IPS-18c (cell line): ENCODE data around the gene ADCY7.
"Not testable (repeated sequence)": the region's sequence is repeated elsewhere in the genome, so short reads cannot be mapped to it uniquely, and the experiment has no call there.

Source experiments
- H3K4me3 ChIP-seq: 2 replicates; pipeline ENCODE4 v1.7.0; 2013; ENCODE audit warnings: low read depth, mild to moderate bottlenecking, low read length, moderate library complexity; ENCODE audit not compliant: insufficient read depth
- H3K9me3 ChIP-seq: one replicate; pipeline ENCODE4 v1.6.1; 2013; ENCODE audit warnings: mild to moderate bottlenecking, low read length, moderate library complexity; ENCODE audit not compliant: control insufficient read depth, insufficient read depth

The ADCY7 gene

DNA sequence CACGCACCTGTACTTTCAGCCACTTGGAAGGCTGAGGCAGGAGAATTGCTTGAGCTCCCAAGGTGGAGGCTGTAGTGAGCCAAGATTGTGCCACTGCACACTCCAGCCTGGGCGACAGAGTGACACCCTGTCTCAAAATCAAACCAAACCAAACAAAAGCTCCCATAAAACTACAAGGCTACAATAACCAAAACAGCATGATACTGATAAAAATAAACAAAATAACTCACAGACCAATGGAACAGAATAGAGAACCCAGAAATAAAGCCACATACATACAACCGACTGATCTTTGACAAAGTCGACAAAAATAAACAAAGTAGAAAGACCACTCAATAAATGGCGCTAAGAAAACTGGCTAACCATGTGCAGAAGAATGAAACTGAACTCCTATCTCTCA is 65.2 kb downstream of the ADCY7 start:
- Histone ChIP-seq H3K4me3 (no peak overlapping the region), H3K9me3 (no peaks in the 10 kb centered on the region)

- no peaks in the 10 kb centered on the region for H3K9me3 ChIP-seq
These were observed 66.2 kb downstream of the ADCY7 start for GRCh38 chr16:50332599-50332998.

GRCh38 chr16:50334106-50334975 is 68.0 kb downstream of the ADCY7 start:
- H3K4me3 ChIP-seq: no peak overlapping the region
- no peaks in the 10 kb centered on the region for H3K9me3 ChIP-seq

More at GRCh38 chr16:50332599-50332998, 66.2 kb downstream of the ADCY7 start:
- no peak overlapping the region for H3K4me3 ChIP-seq

GRCh38 chr16:50335196-50335958 is 69.0 kb downstream of the ADCY7 start:
- Histone ChIP-seq H3K4me3 (no peak overlapping the region), H3K9me3 (no peaks in the 10 kb centered on the region)

- Histone ChIP-seq H3K4me3 (no peak overlapping the region), H3K9me3 (no peaks in the 10 kb centered on the region)
These were observed 70.5 kb downstream of the ADCY7 start for GRCh38 chr16:50336884-50337283.

DNA sequence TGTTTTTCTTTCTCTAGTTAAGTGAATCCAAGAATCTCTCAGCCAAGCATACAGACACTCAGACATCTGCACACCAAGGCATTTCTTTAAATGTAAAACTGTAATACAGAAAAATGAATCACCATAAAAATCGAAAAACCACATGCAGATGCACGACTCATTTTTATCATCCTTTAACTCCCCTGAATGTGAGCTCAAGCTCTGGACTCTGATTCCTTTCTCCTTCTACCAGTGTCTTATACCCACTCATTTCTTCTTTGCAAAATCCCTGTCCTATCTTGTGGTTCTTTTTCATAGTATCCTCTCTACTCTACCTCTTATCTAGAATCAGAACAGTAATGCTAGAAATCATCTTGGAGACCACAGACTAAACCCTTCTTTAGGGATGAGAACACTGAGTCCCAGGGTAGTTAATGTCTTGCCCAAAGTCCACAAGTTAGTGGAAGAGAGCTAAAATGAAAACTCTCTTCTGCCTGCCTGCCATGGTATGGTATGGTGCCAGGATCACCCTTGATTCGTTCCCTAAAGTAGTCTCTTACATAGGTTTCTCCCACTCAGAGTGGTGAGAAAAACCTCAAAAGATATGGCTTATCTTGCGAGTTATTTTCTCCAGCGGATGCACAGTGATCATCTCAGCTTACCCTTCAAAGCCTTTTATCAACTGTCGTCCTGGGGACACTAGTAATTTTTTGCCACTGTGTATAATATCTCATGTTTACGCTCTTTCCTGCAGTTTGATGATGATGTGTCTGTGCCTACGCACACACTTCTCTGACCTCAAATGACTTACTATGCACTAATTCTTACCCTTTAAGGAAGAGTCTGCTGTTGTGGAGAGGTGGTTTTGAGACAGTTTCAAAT is 72.2 kb downstream of the ADCY7 start:
- H3K4me3 ChIP-seq: no peak overlapping the region
- no peaks in the 10 kb centered on the region for H3K9me3 ChIP-seq

- Histone ChIP-seq H3K9me3 (no peaks in the 10 kb centered on the region), H3K4me3 (no peak overlapping the region)
These were observed 74.2 kb downstream of the ADCY7 start for GRCh38 chr16:50340578-50340977.

GRCh38 chr16:50343566-50343965 is 77.2 kb downstream of the ADCY7 start:
- not testable (repeated sequence) for H3K4me3 ChIP-seq, H3K9me3 ChIP-seq

DNA sequence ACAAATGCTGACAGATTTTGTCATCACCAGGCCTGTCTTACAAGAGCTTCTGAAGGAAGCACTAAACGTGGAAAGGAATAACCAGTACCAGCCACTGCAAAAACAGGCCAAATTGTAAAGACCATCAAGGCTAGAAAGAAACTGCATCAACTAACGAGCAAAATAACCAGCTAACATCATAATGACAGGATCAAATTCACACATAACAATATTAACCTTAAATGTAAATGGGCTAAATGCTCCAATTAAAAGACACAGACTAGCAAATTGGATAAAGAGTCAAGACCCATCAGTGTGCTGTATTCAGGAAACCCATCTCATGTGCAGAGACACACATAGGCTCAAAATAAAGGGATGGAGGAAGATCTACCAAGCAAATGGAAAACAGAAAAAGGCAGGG is 78.9 kb downstream of the ADCY7 start:
- not testable (repeated sequence) for H3K9me3 ChIP-seq, H3K4me3 ChIP-seq

- no peak overlapping the region for H3K4me3 ChIP-seq
- H3K9me3 ChIP-seq: no peaks in the 10 kb centered on the region
These were observed 84.8 kb downstream of the ADCY7 start for GRCh38 chr16:50351116-50351515.

DNA sequence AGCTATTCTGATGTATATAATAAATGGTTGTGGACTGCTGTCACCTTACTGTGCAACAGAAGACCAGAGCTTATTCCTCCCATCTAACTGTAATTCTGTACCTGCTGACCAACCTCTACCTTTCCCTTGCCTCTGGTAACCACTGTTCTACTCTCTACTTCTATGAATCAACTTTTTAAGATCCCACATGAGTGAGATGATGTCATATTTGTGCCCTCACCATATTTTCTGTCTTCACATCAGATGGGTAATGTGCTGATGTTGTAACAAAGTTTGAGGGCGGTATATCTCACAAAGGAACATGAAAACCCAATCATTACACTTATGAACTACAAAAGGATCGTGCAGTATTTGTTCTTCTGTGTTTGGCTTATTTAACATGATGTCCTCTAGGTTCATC is 85.6 kb downstream of the ADCY7 start:
- H3K9me3 ChIP-seq: no peaks in the 10 kb centered on the region
- H3K4me3 ChIP-seq: no peak overlapping the region

GRCh38 chr16:50354082-50354481 is 87.7 kb downstream of the ADCY7 start:
- Histone ChIP-seq H3K9me3 (no peaks in the 10 kb centered on the region), H3K4me3 (no peak overlapping the region)

GRCh38 chr16:50354629-50355456 is 88.5 kb downstream of the ADCY7 start:
- no peak overlapping the region for H3K4me3 ChIP-seq

DNA sequence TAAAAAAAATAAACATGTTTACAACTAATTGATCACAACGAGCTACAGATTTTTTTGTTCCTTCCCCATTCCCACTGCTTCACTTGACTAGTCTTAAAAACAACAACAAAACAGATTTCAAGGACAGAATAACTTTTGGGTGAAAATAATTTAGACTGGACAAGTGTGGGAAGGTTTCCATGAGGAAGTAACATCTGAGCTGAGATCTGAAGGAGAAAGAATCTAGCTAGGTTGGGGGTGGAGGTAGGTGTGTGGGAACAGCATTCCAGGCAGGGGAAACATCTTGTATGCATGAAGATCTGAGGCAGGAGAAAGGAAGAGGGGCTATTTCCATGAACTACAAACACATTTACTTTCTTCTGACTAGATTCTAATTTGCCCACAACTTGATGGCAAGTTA is 93.3 kb downstream of the ADCY7 start:
- Histone ChIP-seq H3K4me3 (no peak overlapping the region), H3K9me3 (no peaks in the 10 kb centered on the region)

More at GRCh38 chr16:50354629-50355456, 88.5 kb downstream of the ADCY7 start:
- no peaks in the 10 kb centered on the region for H3K9me3 ChIP-seq

GRCh38 chr16:50360033-50360778 is 93.9 kb downstream of the ADCY7 start:
- H3K9me3 ChIP-seq: no peaks in the 10 kb centered on the region
- no peak overlapping the region for H3K4me3 ChIP-seq

DNA sequence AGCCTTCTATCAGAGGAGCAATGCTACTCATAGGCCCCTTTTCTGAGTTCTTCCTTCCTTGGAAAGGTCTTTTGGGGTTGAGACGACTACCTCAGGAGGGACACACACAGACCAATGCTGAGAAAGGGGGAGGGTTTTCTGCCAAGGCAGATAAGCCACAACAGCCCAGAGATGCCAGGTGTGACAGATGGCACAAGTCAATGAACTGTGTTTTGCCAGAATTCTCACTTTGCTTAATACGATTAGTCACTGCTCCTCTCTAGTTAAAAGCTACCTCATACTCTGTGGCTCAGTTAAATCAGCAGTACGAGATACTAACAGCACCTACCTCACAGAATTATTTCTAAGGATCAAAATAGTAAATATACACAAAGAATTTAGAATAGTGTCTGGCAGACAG is 94.4 kb downstream of the ADCY7 start:
- Histone ChIP-seq H3K9me3 (no peaks in the 10 kb centered on the region), H3K4me3 (no peak overlapping the region)
